SU-DHL-6 (cell line): ENCODE measurements around the gene LRCH2.

Source experiments
- EZH2phosphoT487 ChIP-seq: fragments of 200-600 bp; sonication (generic), shearing (Covaris generic); conservative IDR thresholded peaks from 2 replicates; pipeline ENCODE4 v1.6.1; 2018; ENCODE audit warnings: mild to moderate bottlenecking, antibody characterized with exemption, low read length, moderate library complexity, mixed read lengths
- TF ChIP-seq, protein P1 (sequence below): fragments of 200-600 bp; sonication (generic); IDR thresholded peaks from one replicate; pipeline ENCODE4 v1.5.1; 2017; ENCODE audit warnings: antibody characterized with exemption, mild to moderate bottlenecking, low read length, moderate library complexity; ENCODE audit not compliant: insufficient read depth, poor library complexity, severe bottlenecking

DNA sequence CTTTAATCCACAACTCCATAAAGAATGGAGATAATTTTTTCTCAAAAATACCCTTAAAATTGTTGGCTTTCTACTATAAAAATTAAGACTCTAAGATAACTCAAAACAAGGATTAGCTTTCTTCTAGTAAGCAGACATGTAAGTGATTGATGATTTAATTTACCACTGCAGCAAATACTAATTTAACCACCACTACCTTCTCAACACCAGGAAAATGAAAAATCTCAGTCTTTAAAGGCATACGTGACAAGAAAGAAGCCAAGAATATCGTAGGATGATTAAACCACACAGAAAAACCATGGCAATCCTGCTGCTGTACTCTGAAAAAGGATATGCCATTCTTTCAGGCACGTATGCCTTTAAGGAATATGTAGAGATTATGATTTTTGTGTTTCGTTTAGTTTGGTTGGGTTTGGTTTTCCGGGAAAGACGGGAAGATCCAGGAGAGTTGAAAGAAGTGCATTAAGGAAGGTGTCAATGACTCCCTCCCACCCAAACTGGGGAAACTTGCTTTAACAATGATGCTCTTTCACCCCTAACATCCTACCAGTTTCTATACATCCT lies 881 bp downstream of the LRCH2 start:
- TF ChIP-seq, protein P1, sequence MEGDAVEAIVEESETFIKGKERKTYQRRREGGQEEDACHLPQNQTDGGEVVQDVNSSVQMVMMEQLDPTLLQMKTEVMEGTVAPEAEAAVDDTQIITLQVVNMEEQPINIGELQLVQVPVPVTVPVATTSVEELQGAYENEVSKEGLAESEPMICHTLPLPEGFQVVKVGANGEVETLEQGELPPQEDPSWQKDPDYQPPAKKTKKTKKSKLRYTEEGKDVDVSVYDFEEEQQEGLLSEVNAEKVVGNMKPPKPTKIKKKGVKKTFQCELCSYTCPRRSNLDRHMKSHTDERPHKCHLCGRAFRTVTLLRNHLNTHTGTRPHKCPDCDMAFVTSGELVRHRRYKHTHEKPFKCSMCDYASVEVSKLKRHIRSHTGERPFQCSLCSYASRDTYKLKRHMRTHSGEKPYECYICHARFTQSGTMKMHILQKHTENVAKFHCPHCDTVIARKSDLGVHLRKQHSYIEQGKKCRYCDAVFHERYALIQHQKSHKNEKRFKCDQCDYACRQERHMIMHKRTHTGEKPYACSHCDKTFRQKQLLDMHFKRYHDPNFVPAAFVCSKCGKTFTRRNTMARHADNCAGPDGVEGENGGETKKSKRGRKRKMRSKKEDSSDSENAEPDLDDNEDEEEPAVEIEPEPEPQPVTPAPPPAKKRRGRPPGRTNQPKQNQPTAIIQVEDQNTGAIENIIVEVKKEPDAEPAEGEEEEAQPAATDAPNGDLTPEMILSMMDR: no peak
- no peak for TF ChIP-seq EZH2phosphoT487
